ENCODE results near the gene MAP3K9. TPM values are rescaled to one million over a fixed set of nuclear protein-coding genes. Genes with fewer than 3 reads are reported as not detected.

The MAP3K9 gene
- total and polyA plus RNA-seq, 2 donors (not counting 3 experiments of a cell fraction or from before 2014, with no cell fraction given) = 0.06 to 0.11 TPM

GRCh38 chr14:70828188-70828587 is 18.9 kb upstream of the MAP3K9 start:
- no peak overlapping the region for H2AFZ ChIP-seq (ENCODE audit: low read depth, low read length)
- H4K20me1 ChIP-seq (replicated peaks; ENCODE audit: control insufficient read depth, extremely low read depth, insufficient read depth, low read length) = no peaks in the 10 kb centered on the region
- intact Hi-C loops (cut with micrococcal nuclease) (no loop called here), dilution Hi-C loops (cut with MboI; ENCODE audit: extremely low pct_ligation_motif_present, low sequenced_read_pairs) (no loop called here)
- no peak overlapping the region for H3K4me2 ChIP-seq (ENCODE audit: insufficient read depth, low read length)
- POLR2A ChIA-PET = no interaction called here
- H3K4me1 ChIP-seq (ENCODE audit: control insufficient read depth, extremely low read depth, insufficient read depth, low read length) = no peaks in the 10 kb centered on the region
- H3K9ac ChIP-seq (replicated peaks; ENCODE audit: extremely low read depth, insufficient read depth, low read length) = no peak overlapping the region
- CTCF ChIA-PET = interaction anchor here (0.6 to 2.1 kb wide), 3 partner anchors 10 to 144 kb away, joined by 3 to 7 read pairs (median 5); no protein-coding TSS in a partner anchor
- H3K9me1 ChIP-seq (replicated peaks; ENCODE audit: control insufficient read depth, extremely low read depth, insufficient read depth, low read length) = no peaks in the 10 kb centered on the region
- H3K9me3 ChIP-seq (replicated peaks; ENCODE audit: control insufficient read depth, insufficient read depth, low read length) = no peaks in the 10 kb centered on the region
- H3K27me3 ChIP-seq (ENCODE audit: control insufficient read depth in 2 of 2, insufficient read depth in 2 of 2, low read length in 2 of 2) = peaks cover 14 to 15% of the 10 kb centered on the region in 2 experiments
- H3K79me2 ChIP-seq (ENCODE audit: control insufficient read depth, insufficient read depth, low read length) = no peaks in the 10 kb centered on the region
- no peaks in the 10 kb centered on the region for H3K36me3 ChIP-seq (ENCODE audit: control insufficient read depth in 2 of 2, extremely low read depth in 1 of 2, insufficient read depth in 2 of 2, low read length in 2 of 2)
- no peak overlapping the region for H3K4me3 ChIP-seq (replicated peaks in 1 of 3; ENCODE audit: insufficient read depth in 1 of 3, low read depth in 1 of 3, low read length in 3 of 3)
- DNase-seq (ENCODE audit: low read depth, low spot score) (no peak), FAIRE-seq (no peak)
- H3K27ac ChIP-seq (ENCODE audit: insufficient read depth, low read depth, low read length) = no peak overlapping the region
- TF ChIP-seq MAX (IDR thresholded peaks at IDR 0.05; ENCODE audit: insufficient read depth, insufficient read length) (no peak), GATA2 (IDR thresholded peaks at IDR 0.05; ENCODE audit: insufficient read depth, insufficient read length, low read depth, low read length) (no peak), POLR2A (IDR thresholded peaks at IDR 0.05; ENCODE audit: low read depth, low read length) (no peak)
- no TSS peak for BruUV-seq (replicated peaks)

DNA sequence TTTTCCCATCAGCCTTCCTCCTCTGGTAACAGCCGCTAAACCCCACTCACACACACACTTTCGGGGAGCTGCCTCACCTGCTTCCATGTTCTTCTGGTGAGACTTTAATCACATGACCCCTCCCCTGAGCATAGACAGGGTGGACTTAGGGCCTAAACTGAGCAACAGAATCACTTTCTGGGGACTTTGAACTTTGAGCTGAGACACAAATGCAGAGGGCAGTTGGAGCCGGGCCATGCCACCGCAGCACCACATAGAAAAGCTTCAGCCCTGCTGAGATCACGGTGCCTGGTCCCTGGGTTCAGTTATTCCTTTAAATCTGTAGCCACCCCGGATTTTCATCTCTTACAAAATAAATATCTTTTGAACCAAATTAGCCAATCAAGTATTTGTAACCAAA is 18.4 kb upstream of the MAP3K9 start:
- no peak for DNase-seq (ENCODE audit: low read depth, low spot score)
- Histone ChIP-seq H3K4me1 (ENCODE audit: control insufficient read depth, extremely low read depth, insufficient read depth, low read length) (no peaks in the 10 kb centered on the region), H3K9me1 (replicated peaks; ENCODE audit: control insufficient read depth, extremely low read depth, insufficient read depth, low read length) (no peaks in the 10 kb centered on the region), H3K27ac (ENCODE audit: insufficient read depth, low read depth, low read length) (no peak overlapping the region), H3K27me3 (ENCODE audit: control insufficient read depth in 2 of 2, insufficient read depth in 2 of 2, low read length in 2 of 2) (peaks cover 17 to 20% of the 10 kb centered on the region in 2 experiments), H4K20me1 (replicated peaks; ENCODE audit: control insufficient read depth, extremely low read depth, insufficient read depth, low read length) (no peaks in the 10 kb centered on the region), H3K4me3 (replicated peaks in 1 of 3; ENCODE audit: insufficient read depth in 1 of 3, low read depth in 1 of 3, low read length in 3 of 3) (no peak overlapping the region), H3K9me3 (replicated peaks; ENCODE audit: control insufficient read depth, insufficient read depth, low read length) (no peaks in the 10 kb centered on the region), H3K79me2 (ENCODE audit: control insufficient read depth, insufficient read depth, low read length) (no peaks in the 10 kb centered on the region), H3K4me2 (ENCODE audit: insufficient read depth, low read length) (no peak overlapping the region), H3K9ac (replicated peaks; ENCODE audit: extremely low read depth, insufficient read depth, low read length) (no peak overlapping the region), H2AFZ (ENCODE audit: low read depth, low read length) (no peak overlapping the region), H3K36me3 (ENCODE audit: control insufficient read depth in 2 of 2, extremely low read depth in 1 of 2, insufficient read depth in 2 of 2, low read length in 2 of 2) (no peaks in the 10 kb centered on the region)
- FAIRE-seq = no peak
- ChIA-PET POLR2A (no interaction called here), CTCF (interaction anchor here (0.6 to 1.6 kb wide), 2 partner anchors 10 to 145 kb away, joined by 3 to 5 read pairs; no protein-coding TSS in a partner anchor)
- dilution Hi-C loops (cut with MboI; ENCODE audit: extremely low pct_ligation_motif_present, low sequenced_read_pairs) (no loop called here), intact Hi-C loops (cut with micrococcal nuclease) (no loop called here)
- TF ChIP-seq JUN (IDR thresholded peaks at IDR 0.05; ENCODE audit: borderline replicate concordance, insufficient read depth, insufficient read length, low read depth) (no peak), EZH2 (IDR thresholded peaks at IDR 0.05; ENCODE audit: borderline replicate concordance, low read depth, low read length, severe bottlenecking) (no peak), FOS (IDR thresholded peaks at IDR 0.05; ENCODE audit: borderline replicate concordance, insufficient read depth, low read length) (no peak), POLR2AphosphoS5 (IDR thresholded peaks at IDR 0.05; ENCODE audit: insufficient read depth, low read depth, low read length) (no peak), POLR2A (IDR thresholded peaks at IDR 0.05; ENCODE audit: low read depth, low read length) (no peak), MAX (IDR thresholded peaks at IDR 0.05; ENCODE audit: insufficient read depth, insufficient read length) (no peak), MYC (IDR thresholded peaks at IDR 0.05; ENCODE audit: low read depth, low read length) (no peak)
- TF ChIP-seq, protein P1, sequence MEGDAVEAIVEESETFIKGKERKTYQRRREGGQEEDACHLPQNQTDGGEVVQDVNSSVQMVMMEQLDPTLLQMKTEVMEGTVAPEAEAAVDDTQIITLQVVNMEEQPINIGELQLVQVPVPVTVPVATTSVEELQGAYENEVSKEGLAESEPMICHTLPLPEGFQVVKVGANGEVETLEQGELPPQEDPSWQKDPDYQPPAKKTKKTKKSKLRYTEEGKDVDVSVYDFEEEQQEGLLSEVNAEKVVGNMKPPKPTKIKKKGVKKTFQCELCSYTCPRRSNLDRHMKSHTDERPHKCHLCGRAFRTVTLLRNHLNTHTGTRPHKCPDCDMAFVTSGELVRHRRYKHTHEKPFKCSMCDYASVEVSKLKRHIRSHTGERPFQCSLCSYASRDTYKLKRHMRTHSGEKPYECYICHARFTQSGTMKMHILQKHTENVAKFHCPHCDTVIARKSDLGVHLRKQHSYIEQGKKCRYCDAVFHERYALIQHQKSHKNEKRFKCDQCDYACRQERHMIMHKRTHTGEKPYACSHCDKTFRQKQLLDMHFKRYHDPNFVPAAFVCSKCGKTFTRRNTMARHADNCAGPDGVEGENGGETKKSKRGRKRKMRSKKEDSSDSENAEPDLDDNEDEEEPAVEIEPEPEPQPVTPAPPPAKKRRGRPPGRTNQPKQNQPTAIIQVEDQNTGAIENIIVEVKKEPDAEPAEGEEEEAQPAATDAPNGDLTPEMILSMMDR (IDR thresholded peaks at IDR 0.05; ENCODE audit: extremely low read depth in 1 of 2, insufficient read depth in 1 of 2, low read depth in 1 of 2, low read length in 2 of 2) = no peak
- no TSS peak for BruUV-seq (replicated peaks)
